HEK293 (cell line): ENCODE measurements around the gene TCEAL3.

ENCODE experiments used
- CTCF ChIA-PET: fragments of 350-600 bp; formaldehyde crosslinking; extraction: SDS; loops from one replicate; lab custom pipeline; 2021; ENCODE audit warnings: antibody characterized with exemption; lab: Yijun Ruan, JAX
- POLR2A ChIA-PET: fragments of 300-600 bp; formaldehyde crosslinking; extraction: SDS; loops from one replicate; lab custom pipeline; 2020; ENCODE audit warnings: antibody characterized with exemption, inconsistent platforms; lab: Yijun Ruan, JAX
- H3K27ac ChIP-seq: fragments of 200-500 bp; sonication (Bioruptor generic); 2 replicates; pipeline ENCODE4 v1.5.1; 2014; ENCODE audit warnings: low read depth, low read length, control low read depth, inconsistent platforms; ENCODE audit errors: extremely low read depth
- H3K36me3 ChIP-seq, 2 experiments: fragments of 200-500 bp in 1 of 2; sonication (Bioruptor generic) in 1 of 2; 1 replicate in 1 of 2; 2 replicates in 1 of 2; pipeline ENCODE4 v1.5.1; 2014 to 2017; ENCODE audit warnings: inconsistent platforms in 2 of 2, low read length in 2 of 2; ENCODE audit not compliant: control insufficient read depth in 2 of 2, insufficient read depth in 1 of 2
- H3K4me1 ChIP-seq: fragments of 200-500 bp; sonication (Bioruptor generic); 2 replicates; pipeline ENCODE4 v1.5.1; 2014; ENCODE audit warnings: mild to moderate bottlenecking, low read length, inconsistent platforms; ENCODE audit not compliant: control insufficient read depth, insufficient read depth
- H3K4me3 ChIP-seq: 2 replicates; pipeline ENCODE4 v1.5.1; 2011; ENCODE audit warnings: low read depth, mild to moderate bottlenecking, control low read depth, low read length, moderate library complexity
- H3K9me3 ChIP-seq: fragments of 200-500 bp; sonication (Bioruptor generic); 2 replicates; pipeline ENCODE4 v1.5.1; 2014; ENCODE audit warnings: low read depth, low read length, inconsistent platforms; ENCODE audit not compliant: control insufficient read depth, insufficient read depth
- ATF2 ChIP-seq: fragments of 450-650 bp; formaldehyde crosslinking; IDR thresholded peaks from 2 replicates; pipeline ENCODE4 v1.5.1; 2016; ENCODE audit warnings: missing biosample characterization, missing genetic modification characterization, low read depth
- ELK4 ChIP-seq: IDR thresholded peaks from 2 replicates; pipeline ENCODE4 v1.6.1; 2011; ENCODE audit warnings: mild to moderate bottlenecking, low read depth, low read length, borderline replicate concordance
- KLF8 ChIP-seq: fragments of 450-650 bp; formaldehyde crosslinking; IDR thresholded peaks from 2 replicates; pipeline ENCODE4 v1.5.1; 2016; ENCODE audit warnings: missing biosample characterization, missing genetic modification characterization
- PRDM10 ChIP-seq: fragments of 450-650 bp; formaldehyde crosslinking; IDR thresholded peaks from 2 replicates; pipeline ENCODE4 v1.5.1; 2016; ENCODE audit warnings: missing biosample characterization, missing genetic modification characterization
- SETDB1 ChIP-seq: IDR thresholded peaks from one replicate; pipeline ENCODE4 v1.6.1; 2017; ENCODE audit warnings: mild to moderate bottlenecking, low read length, moderate library complexity, mixed read lengths; ENCODE audit not compliant: insufficient read length
- ZBTB17 ChIP-seq: fragments of 450-650 bp; formaldehyde crosslinking; IDR thresholded peaks from 2 replicates; pipeline ENCODE4 v1.5.1; 2016; ENCODE audit warnings: missing biosample characterization, missing genetic modification characterization
- ZFP41 ChIP-seq: fragments of 450-650 bp; formaldehyde crosslinking; IDR thresholded peaks from 2 replicates; pipeline ENCODE4 v1.5.1; 2016; ENCODE audit warnings: missing biosample characterization, missing genetic modification characterization, borderline replicate concordance
- ZNF274 ChIP-seq, 2 experiments: fragments of 200-500 bp in 1 of 2; fragments of 450-650 bp in 1 of 2; sonication (Bioruptor generic) in 1 of 2; formaldehyde crosslinking in 1 of 2; IDR thresholded peaks; 2 replicates each; pipeline versions ENCODE4 v1.5.1 to v1.6.1; 2014 to 2016; ENCODE audit warnings: borderline replicate concordance in 1 of 2, inconsistent platforms in 1 of 2, low read length in 1 of 2, missing biosample characterization in 1 of 2, missing genetic modification characterization in 1 of 2
- ZNF341 ChIP-seq: fragments of 450-650 bp; formaldehyde crosslinking; IDR thresholded peaks from 2 replicates; pipeline ENCODE4; 2016; ENCODE audit warnings: low read depth, missing biosample characterization, missing genetic modification characterization
- ZNF350 ChIP-seq: fragments of 450-650 bp; formaldehyde crosslinking; IDR thresholded peaks from 2 replicates; pipeline ENCODE4 v1.5.0; 2017; ENCODE audit warnings: missing biosample characterization, mild to moderate bottlenecking, missing genetic modification characterization
- ZNF362 ChIP-seq: fragments of 450-650 bp; formaldehyde crosslinking; IDR thresholded peaks from 2 replicates; pipeline ENCODE4 v1.5.1; 2016; ENCODE audit warnings: missing biosample characterization, missing genetic modification characterization
- ZNF398 ChIP-seq: fragments of 450-650 bp; formaldehyde crosslinking; IDR thresholded peaks from 2 replicates; pipeline ENCODE4 v1.5.1; 2017; ENCODE audit warnings: missing biosample characterization, missing genetic modification characterization
- ZNF426 ChIP-seq: fragments of 450-650 bp; formaldehyde crosslinking; IDR thresholded peaks from 2 replicates; pipeline ENCODE4 v1.5.1; 2017; ENCODE audit warnings: missing biosample characterization, missing genetic modification characterization, mild to moderate bottlenecking, inconsistent platforms, moderate library complexity
- ZNF580 ChIP-seq: fragments of 450-650 bp; formaldehyde crosslinking; IDR thresholded peaks from 2 replicates; pipeline ENCODE4 v1.5.1; 2016; ENCODE audit warnings: missing biosample characterization, missing genetic modification characterization
- ZNF639 ChIP-seq: fragments of 450-650 bp; formaldehyde crosslinking; IDR thresholded peaks from 2 replicates; pipeline ENCODE4 v1.5.1; 2016; ENCODE audit warnings: missing biosample characterization, missing genetic modification characterization
- ZNF677 ChIP-seq: fragments of 450-650 bp; IDR thresholded peaks from 2 replicates; pipeline ENCODE4 v1.5.0; 2018; ENCODE audit warnings: missing biosample characterization, mild to moderate bottlenecking, missing genetic modification characterization, moderate library complexity
- ZNF843 ChIP-seq: fragments of 450-650 bp; formaldehyde crosslinking; IDR thresholded peaks from 2 replicates; pipeline ENCODE4 v1.5.1; 2016; ENCODE audit warnings: missing biosample characterization, missing genetic modification characterization
- ZSCAN5A ChIP-seq: fragments of 450-650 bp; formaldehyde crosslinking; IDR thresholded peaks from 2 replicates; pipeline ENCODE4 v1.5.1; 2016; ENCODE audit warnings: missing biosample characterization, missing genetic modification characterization

Gene TCEAL3

GRCh38 chrX:103626855-103627254 lies 19.1 kb downstream of the TCEAL3 start:
- ChIA-PET POLR2A (no interaction called here), CTCF (no interaction called here)
- H3K36me3 ChIP-seq = peaks cover 0 to 5% of the 10 kb centered on the region in 2 experiments; a peak in 1 of 3 replicates
- H3K27ac ChIP-seq = no peak overlapping the region
- no peak for TF ChIP-seq SETDB1
- TF ChIP-seq ZBTB17 (tag by site-specific recombination) = no peak
- TF ChIP-seq, all 188 proteins: peak for 0
- H3K9me3 ChIP-seq = no peaks in the 10 kb centered on the region
- H3K4me1 ChIP-seq = peaks cover 4% of the 10 kb centered on the region; the same call in 1 of the 2 replicates
- no peak overlapping the region for H3K4me3 ChIP-seq

- ChIA-PET CTCF (interaction anchor here (0.7 to 1.3 kb wide), 4 partner anchors 13 to 144 kb away, joined by 3 to 4 read pairs (median 3); no protein-coding TSS in a partner anchor), POLR2A (interaction anchor here (1.8 to 2.7 kb wide), 2 partner anchors 18 to 58 kb away, joined by 7 to 11 read pairs; partner anchors contain the start of gene MORF4L2)
- TF ChIP-seq ZNF362 = no peak
- TF ChIP-seq ATF2 = no peak
- no peak for TF ChIP-seq ELK4
- no peak for TF ChIP-seq ZNF274 (IDR thresholded peaks at IDR 0.05; ENCODE audit: low read length)
- TF ChIP-seq ZNF274 (tag by site-specific recombination; IDR thresholded peaks at IDR 0.05; ENCODE audit: borderline replicate concordance) = no peak
- peak; percentile 55 for TF ChIP-seq ZNF341
- TF ChIP-seq ZNF398 (tag by site-specific recombination) = no peak
- no peak for TF ChIP-seq ZNF426 (tag by site-specific recombination)
- no peak for TF ChIP-seq ZNF677 (tag by site-specific recombination)
- no peak for TF ChIP-seq ZNF580 (tag by site-specific recombination)
- TF ChIP-seq ZNF350 (tag by site-specific recombination) = no peak
- no peak for TF ChIP-seq ZNF639 (tag by site-specific recombination)
- no peak for TF ChIP-seq ZNF843 (tag by site-specific recombination)
- TF ChIP-seq PRDM10 = peak; percentile 80
- no peak for TF ChIP-seq ZSCAN5A (tag by site-specific recombination)
- no peak for TF ChIP-seq KLF8 (tag by site-specific recombination)
- no peak for TF ChIP-seq ZFP41 (tag by site-specific recombination)
Measured at GRCh38 chrX:103628386-103629317, 20.9 kb downstream of the TCEAL3 start, which contains the start of gene TCEAL1. Gene TCEAL1, plus strand, starts transcription at chrX:103628975. Its CDS starts 942 bp downstream, at chrX:103629917.

More at GRCh38 chrX:103628386-103629317, 20.9 kb downstream of the TCEAL3 start, which contains the start of gene TCEAL1:
- Histone ChIP-seq H3K4me3 (peak within 1 kb of the TSS; percentile 73), H3K27ac (peak within 1 kb of the TSS; percentile 84), H3K36me3 (peaks cover 0 to 5% of the 10 kb centered on the region in 2 experiments; a peak in 1 of 3 replicates), H3K9me3 (no peaks in the 10 kb centered on the region), H3K4me1 (peaks cover 4% of the 10 kb centered on the region; the same call in 1 of the 2 replicates)
